K562 (cell line): ENCODE data around the gene B4GALT1. TPM values are rescaled to one million over a fixed set of nuclear protein-coding genes. Genes with fewer than 3 reads are reported as not detected.

Experiments
- ATAC-seq: fragments of 200-7000 bp; cut with Tn5 transposase; 3 replicates; pipeline ENCODE4 v1.9.1; 2020; ENCODE audit warnings: moderate library complexity
- BruUV-seq: library from RNA; stranded (reverse); fragments of 400-500 nt; replicated peaks from 2 replicates; lab custom pipeline; 2021; lab: Mats Ljungman, UMichigan
- CTCF ChIA-PET: fragments of 300-600 bp; formaldehyde crosslinking; extraction: SDS; loops from one replicate; lab custom pipeline; 2021; ENCODE audit warnings: low intra/inter-chr PET ratio; lab: Yijun Ruan, JAX
- POLR2A ChIA-PET: fragments of 300-600, 350-650 bp; sonication (Branson Sonifier 250); formaldehyde crosslinking; extraction: SDS; loops from one replicate; lab custom pipeline; 2021; ENCODE audit warnings: antibody characterized with exemption, inconsistent platforms; lab: Yijun Ruan, JAX
- DNase-seq, 4 experiments: peaks; one replicate each; pipeline versions ENCODE4 v3.0.0 to v3.0.0-alpha.2; 2011 to 2018; ENCODE audit warnings: low spot score in 3 of 4, mixed read lengths in 3 of 4; ENCODE audit errors: extremely low read depth in 1 of 4
- FAIRE-seq: peaks from 2 replicates; lab custom pipeline; 2011; peaks lifted over from hg19 to GRCh38; lab: Jason Lieb, UNC
- H2AFZ ChIP-seq: 2 replicates; pipeline ENCODE4 v1.6.0; 2011; ENCODE audit warnings: low read depth, low read length, control low read depth, inconsistent platforms
- H3K27ac ChIP-seq: fragments of 200-600 bp; 3 replicates; pipeline ENCODE4 v1.8.0; 2011; ENCODE audit warnings: low read depth, mild to moderate bottlenecking, control low read depth, inconsistent platforms, low read length, moderate library complexity, mixed read lengths; ENCODE audit errors: extremely low read depth
- H3K27me3 ChIP-seq, 2 experiments: fragments of 300-600 bp in 1 of 2; 2 replicates in 1 of 2; 3 replicates in 1 of 2; pipeline versions ENCODE4 v1.6.0 to v1.8.0; 2011; ENCODE audit warnings: inconsistent platforms in 2 of 2, low read length in 2 of 2, mild to moderate bottlenecking in 1 of 2, mixed read lengths in 1 of 2, moderate library complexity in 1 of 2; ENCODE audit not compliant: control insufficient read depth in 2 of 2, insufficient read depth in 2 of 2
- H3K36me3 ChIP-seq: fragments of 300-600 bp; 3 replicates; pipeline ENCODE4 v1.8.0; 2011; ENCODE audit warnings: mild to moderate bottlenecking, low read length, inconsistent platforms; ENCODE audit not compliant: control insufficient read depth, insufficient read depth
- H3K4me1 ChIP-seq, 2 experiments: fragments of 200-600 bp in 1 of 2; replicated peaks in 1 of 2; 2 replicates in 1 of 2; 3 replicates in 1 of 2; pipeline versions ENCODE4 v1.5.1 to v1.8.0; 2011; ENCODE audit warnings: inconsistent platforms in 2 of 2, low read length in 2 of 2, mild to moderate bottlenecking in 1 of 2, mixed read lengths in 1 of 2, moderate library complexity in 1 of 2; ENCODE audit not compliant: control insufficient read depth in 2 of 2, insufficient read depth in 2 of 2
- H3K4me2 ChIP-seq: 2 replicates; pipeline ENCODE4 v1.6.1; 2011; ENCODE audit warnings: low read length, control low read depth, inconsistent platforms, mixed read lengths; ENCODE audit not compliant: insufficient read depth
- H3K4me3 ChIP-seq: fragments of 200-600 bp; sonication (generic), shearing (Covaris generic); 2 replicates; pipeline ENCODE4 v1.5.1; 2016; ENCODE audit warnings: control low read depth, inconsistent platforms
- H3K79me2 ChIP-seq: fragments of 200-600 bp; 3 replicates; pipeline ENCODE4 v1.8.0; 2011; ENCODE audit warnings: low read length, inconsistent platforms; ENCODE audit not compliant: control insufficient read depth, insufficient read depth
- H3K9ac ChIP-seq, 2 experiments: 2 replicates each; pipeline versions ENCODE4 v1.6.0 to v1.6.1; 2011; ENCODE audit warnings: low read depth in 2 of 2, low read length in 2 of 2, control low read depth in 1 of 2, inconsistent platforms in 1 of 2, mild to moderate bottlenecking in 1 of 2, mixed read lengths in 1 of 2; ENCODE audit not compliant: insufficient read depth in 1 of 2
- H3K9me1 ChIP-seq: one replicate; pipeline ENCODE4 v1.6.0; 2011; ENCODE audit warnings: inconsistent platforms, mild to moderate bottlenecking, low read length, moderate library complexity; ENCODE audit not compliant: control insufficient read depth, insufficient read depth
- H3K9me3 ChIP-seq: replicated peaks from 2 replicates; pipeline ENCODE4 v1.5.1; 2011; ENCODE audit warnings: low read depth, low read length, inconsistent platforms; ENCODE audit not compliant: control insufficient read depth, insufficient read depth
- H4K20me1 ChIP-seq: replicated peaks from 2 replicates; pipeline ENCODE4 v1.6.1; 2011; ENCODE audit warnings: low read length, inconsistent platforms, mixed read lengths; ENCODE audit not compliant: control insufficient read depth, insufficient read depth
- E2F1 ChIP-seq: sonication (generic); formaldehyde crosslinking; IDR thresholded peaks from 2 replicates; pipeline ENCODE4 v1.8.1; 2023; ENCODE audit warnings: mild to moderate bottlenecking, missing genetic modification reagents, moderate library complexity
- EP400 ChIP-seq: fragments of 450-650 bp; IDR thresholded peaks from 2 replicates; pipeline ENCODE4 v1.6.1; 2017; ENCODE audit warnings: antibody characterized with exemption, mild to moderate bottlenecking, moderate library complexity
- ERF ChIP-seq: fragments of 450-650 bp; formaldehyde crosslinking; IDR thresholded peaks from 2 replicates; pipeline ENCODE4 v1.4.0; 2020; ENCODE audit warnings: mild to moderate bottlenecking, mixed read lengths
- PKNOX1 ChIP-seq: fragments of 450-650 bp; IDR thresholded peaks from 2 replicates; pipeline ENCODE4 v1.6.1; 2016
- SMC3 ChIP-seq: conservative IDR thresholded peaks from 2 replicates; pipeline ENCODE4 v1.6.1; 2011; ENCODE audit warnings: low read depth, low read length, improper control_type of control experiment; ENCODE audit not compliant: insufficient read depth
- ZFP36 ChIP-seq: fragments of 150-350 bp; IDR thresholded peaks from 2 replicates; pipeline ENCODE4 v1.6.1; 2018; ENCODE audit warnings: low read length, low read depth; ENCODE audit not compliant: partially characterized antibody
- WGBS: fragments of 100-300 bp; shearing (Covaris generic); methylation state at CpG from one replicate; pipeline ENCODE4 v1.1.6; 2016; ENCODE audit warnings: low coverage, mixed read lengths; ENCODE audit not compliant: insufficient coverage; ENCODE audit errors: missing lambda C conversion rate; 5-methylcytosine and 5-hydroxymethylcytosine counted together
- in situ Hi-C: fragments of 300-500 bp; cut with MboI; formaldehyde crosslinking; loops from 4 replicates; pipeline ENCODE4 v1.15.0; 2018; ENCODE audit warnings: inconsistent platforms, mixed read lengths
- intact Hi-C: fragments of 100-400 bp; cut with micrococcal nuclease; formaldehyde crosslinking; loops from 2 replicates; pipeline ENCODE4 v1.14.2; 2022
- polyA plus RNA-seq, 8 experiments: library from polyadenylated mRNA; depleted of rRNA in 4 of 8; stranded (reverse) in 5 of 8; unstranded in 3 of 8; fragments of >200 nt; fragmentation: Nextera tagmentation in 2 of 8; fragmentation: Illumina TruSeq in 1 of 8; extraction: Ambion mirVana in 2 of 8; extraction: Trizol in 1 of 8; gene quantifications; 2 replicates each; pipeline versions ENCODE4 v1.2.1 to v1.2.3, GENCODE V29; 2011 to 2014; ENCODE audit warnings: inconsistent platforms in 1 of 8, missing spikeins in 1 of 8
- total RNA-seq, 7 experiments: library from RNA; depleted of rRNA in 6 of 7; stranded (reverse); fragments of >200 nt in 6 of 7; fragmentation: Illumina TruSeq in 2 of 7; extraction: Trizol in 2 of 7; gene quantifications; 2 replicates each; pipeline versions ENCODE4 v1.2.1 to v1.2.3, GENCODE V29; 2011 to 2021; ENCODE audit warnings: low replicate concordance in 1 of 7

B4GALT1 gene
- total and polyA plus RNA-seq, 9 of the 15 experiments (the other 6 are each of a cell fraction or from before 2014, with no cell fraction given) = 4.1 to 26.8 (median 7.1) TPM

GRCh38 chr9:33068991-33069390 lies 98.1 kb downstream of the B4GALT1 start:
- Histone ChIP-seq H4K20me1 (no peaks in the 10 kb centered on the region), H3K9ac (no peak overlapping the region), H3K4me3 (no peak overlapping the region), H3K36me3 (peaks cover 76% of the 10 kb centered on the region), H3K79me2 (peaks cover 14% of the 10 kb centered on the region), H3K4me2 (no peak overlapping the region), H3K27ac (no peak overlapping the region), H3K9me3 (no peaks in the 10 kb centered on the region), H3K9me1 (no peaks in the 10 kb centered on the region), H3K4me1 (no peaks in the 10 kb centered on the region), H2AFZ (no peak overlapping the region), H3K27me3 (no peaks in the 10 kb centered on the region)
- CTCF ChIA-PET = no interaction called here
- in situ Hi-C loops (no loop called here), intact Hi-C loops (no loop called here)
- WGBS = 100% methylated on average over 1 of the region's 1 CpG
- FAIRE-seq (no peak), ATAC-seq (no peak), DNase-seq (no peak)
- POLR2A ChIA-PET = no interaction called here
- BruUV-seq = TSS peak; percentile 3
- no peak for TF ChIP-seq ZFP36
- no peak for TF ChIP-seq EP400

- ChIA-PET POLR2A (no interaction called here), CTCF (no interaction called here)
- Histone ChIP-seq H3K4me2 (no peak overlapping the region), H3K4me1 (no peaks in the 10 kb centered on the region), H2AFZ (no peak overlapping the region), H3K9ac (no peak overlapping the region), H4K20me1 (no peaks in the 10 kb centered on the region), H3K4me3 (no peak overlapping the region), H3K79me2 (0 out of 3 replicates have a peak, but pooled peaks cover 3% of the 10 kb centered on the region), H3K9me3 (no peaks in the 10 kb centered on the region), H3K36me3 (peaks cover 72% of the 10 kb centered on the region), H3K27me3 (no peaks in the 10 kb centered on the region), H3K9me1 (no peaks in the 10 kb centered on the region), H3K27ac (no peak overlapping the region)
- FAIRE-seq = no peak
- 75% methylated on average over 5 of the region's 5 CpGs for WGBS
- intact Hi-C loops (no loop called here), in situ Hi-C loops (no loop called here)
- TF ChIP-seq E2F1 (CRISPR knock-in tag) = no peak
- no peak for TF ChIP-seq SMC3
- no peak for TF ChIP-seq ERF (CRISPR knock-in tag)
- no peak for TF ChIP-seq PKNOX1
- DNase-seq = no peak
- ATAC-seq = no peak
- BruUV-seq = no TSS peak
Measured at GRCh38 chr9:33065157-33066076, 101.7 kb downstream of the B4GALT1 start.
